Bronchial epithelial cell (primary cell): ENCODE measurements around the gene LRRC17. TPM values are rescaled to one million over a fixed set of nuclear protein-coding genes. Genes with fewer than 3 reads are reported as not detected.

Experiments
- DNase-seq: peaks from one replicate; pipeline ENCODE4 v3.0.0-alpha.2; 2010; ENCODE audit warnings: low read depth
- FAIRE-seq: peaks from 2 replicates; lab custom pipeline; 2011; peaks lifted over from hg19 to GRCh38; lab: Jason Lieb, UNC
- H3K27me3 ChIP-seq: 2 replicates; pipeline ENCODE4 v1.5.1; 2011; ENCODE audit warnings: low read length; ENCODE audit not compliant: control insufficient read depth, insufficient read depth
- H3K36me3 ChIP-seq: 2 replicates; pipeline ENCODE4 v1.5.1; 2011; ENCODE audit warnings: low read length; ENCODE audit not compliant: control insufficient read depth, insufficient read depth
- H3K4me3 ChIP-seq: 2 replicates; pipeline ENCODE4 v1.5.1; 2011; ENCODE audit warnings: mild to moderate bottlenecking, low read depth, low read length, control low read depth
- CTCF ChIP-seq: IDR thresholded peaks from 2 replicates; pipeline ENCODE4 v1.5.1; 2011; ENCODE audit warnings: mild to moderate bottlenecking, moderate library complexity, low read length, control low read depth, inconsistent platforms; ENCODE audit not compliant: insufficient read depth, severe bottlenecking
- total RNA-seq: library from RNA; depleted of rRNA; stranded (reverse); fragments of >200 nt; gene quantifications from 2 replicates; pipeline ENCODE4 v1.2.1, GENCODE V29; 2014

Gene LRRC17
- total RNA-seq, 1 donor from 2014 or later = 0.26 TPM

GRCh38 chr7:102892631-102893278, 20.0 kb upstream of the LRRC17 start:
- DNase-seq (peak; percentile 62), FAIRE-seq (no peak)
- Histone ChIP-seq H3K36me3 (no peaks in the 10 kb centered on the region), H3K27me3 (no peaks in the 10 kb centered on the region), H3K4me3 (no peak overlapping the region)
- TF ChIP-seq CTCF = no peak

- DNase-seq (no peak), FAIRE-seq (no peak)
- H3K36me3 ChIP-seq = no peaks in the 10 kb centered on the region
- H3K27me3 ChIP-seq = no peaks in the 10 kb centered on the region
- TF ChIP-seq CTCF = no peak
- no peak overlapping the region for H3K4me3 ChIP-seq
Observed at GRCh38 chr7:102895602-102896001, 17.2 kb upstream of the LRRC17 start.

GRCh38 chr7:102896585-102896984, 16.2 kb upstream of the LRRC17 start:
- H3K36me3 ChIP-seq = no peaks in the 10 kb centered on the region
- no peak for TF ChIP-seq CTCF
- no peak for FAIRE-seq
- H3K4me3 ChIP-seq = no peak overlapping the region
- DNase-seq = no peak
- no peaks in the 10 kb centered on the region for H3K27me3 ChIP-seq

- H3K27me3 ChIP-seq = no peaks in the 10 kb centered on the region
- DNase-seq = peak; percentile 59
- H3K4me3 ChIP-seq = no peak overlapping the region
- H3K36me3 ChIP-seq = no peaks in the 10 kb centered on the region
- TF ChIP-seq CTCF = no peak
- no peak for FAIRE-seq
Observed at GRCh38 chr7:102897211-102897631, 15.6 kb upstream of the LRRC17 start.

- Histone ChIP-seq H3K36me3 (no peaks in the 10 kb centered on the region), H3K4me3 (no peak overlapping the region), H3K27me3 (no peaks in the 10 kb centered on the region)
- no peak for TF ChIP-seq CTCF
- FAIRE-seq (no peak), DNase-seq (peak; percentile 33)
Observed at GRCh38 chr7:102897856-102898531, 14.8 kb upstream of the LRRC17 start.
